Stimulated activated CD8-positive, alpha-beta memory T cell treated with anti-CD3 and anti-CD28 coated beads, Interleukin-4, amount 100 ng/mL, for 1 hour (primary cell): Measurements from ENCODE around the gene TPRA1.
"Not testable (repeated sequence)": the region's sequence is repeated elsewhere in the genome, so short reads cannot be mapped to it uniquely, and the experiment has no call there.

Experiments
- DNase-seq, 2 donors: peaks; one replicate each; pipeline ENCODE4 v3.0.0-alpha.2; 2020; ENCODE audit warnings: low read depth in 2 of 2, low spot score in 1 of 2

TPRA1 gene

GRCh38 chr3:127616836-127617605, 26.5 kb upstream of the TPRA1 start:
- no peak for DNase-seq

GRCh38 chr3:127615631-127616305, 25.2 kb upstream of the TPRA1 start:
- DNase-seq = no peak

- DNase-seq = no peak
These were observed 24.5 kb upstream of the TPRA1 start for GRCh38 chr3:127614928-127615589.

GRCh38 chr3:127613406-127613805, 22.9 kb upstream of the TPRA1 start:
- DNase-seq = no peak

- DNase-seq = no peak
These were observed 22.4 kb upstream of the TPRA1 start for GRCh38 chr3:127612966-127613365.

GRCh38 chr3:127611251-127611650, 20.7 kb upstream of the TPRA1 start:
- no peak for DNase-seq

- DNase-seq = no peak
These were observed 19.6 kb upstream of the TPRA1 start for GRCh38 chr3:127610105-127610504.

- DNase-seq = no peak
These were observed 17.8 kb upstream of the TPRA1 start for GRCh38 chr3:127608362-127608718.

- DNase-seq = no peak
These were observed 17.3 kb upstream of the TPRA1 start for GRCh38 chr3:127607675-127608361.

GRCh38 chr3:127606981-127607595, 16.6 kb upstream of the TPRA1 start:
- DNase-seq = no peak

- DNase-seq = no peak
These were observed 15.7 kb upstream of the TPRA1 start for GRCh38 chr3:127606086-127606805.

- not testable (repeated sequence) for DNase-seq
These were observed 15.0 kb upstream of the TPRA1 start for GRCh38 chr3:127605547-127605946.

GRCh38 chr3:127604546-127605165, 14.1 kb upstream of the TPRA1 start:
- no peak for DNase-seq

GRCh38 chr3:127604035-127604434, 13.5 kb upstream of the TPRA1 start:
- no peak for DNase-seq

GRCh38 chr3:127600749-127601456, 10.4 kb upstream of the TPRA1 start:
- DNase-seq = no peak

GRCh38 chr3:127598841-127599570, 8.5 kb upstream of the TPRA1 start:
- no peak for DNase-seq

GRCh38 chr3:127597020-127597771, 6.7 kb upstream of the TPRA1 start:
- no peak for DNase-seq

- DNase-seq = no peak
These were observed 4.8 kb upstream of the TPRA1 start for GRCh38 chr3:127595303-127595702.
